Transverse colon (tissue), 4 donors: Measurements from ENCODE around the gene DNAI1.

Experiments used
- EP300 ChIP-seq: sonication (generic); formaldehyde crosslinking; IDR thresholded peaks from one replicate; pipeline ENCODE4 v1.6.1; 2017; ENCODE audit warnings: antibody characterized with exemption, low read depth
- POLR2A ChIP-seq: fragments of 450-650 bp; IDR thresholded peaks from one replicate; pipeline ENCODE4 v1.6.1; 2016; ENCODE audit warnings: antibody characterized with exemption, mild to moderate bottlenecking, moderate library complexity
- POLR2AphosphoS5 ChIP-seq, 3 donors: sonication (generic); formaldehyde crosslinking; IDR thresholded peaks; one replicate each; pipeline ENCODE4 v1.6.1; 2016; ENCODE audit warnings: antibody characterized with exemption in 3 of 3
- TF ChIP-seq, protein P1 (sequence below), 5 experiments: fragments of 200-600 bp in 3 of 5; fragments of 450-650 bp in 2 of 5; sonication (generic) in 3 of 5; IDR thresholded peaks; 1 replicate in 2 of 5; 2 replicates in 3 of 5; pipeline ENCODE4 v1.5.1; 2016 to 2017; ENCODE audit warnings: antibody characterized with exemption in 5 of 5, inconsistent platforms in 3 of 5, mild to moderate bottlenecking in 2 of 5, moderate library complexity in 1 of 5

DNA sequence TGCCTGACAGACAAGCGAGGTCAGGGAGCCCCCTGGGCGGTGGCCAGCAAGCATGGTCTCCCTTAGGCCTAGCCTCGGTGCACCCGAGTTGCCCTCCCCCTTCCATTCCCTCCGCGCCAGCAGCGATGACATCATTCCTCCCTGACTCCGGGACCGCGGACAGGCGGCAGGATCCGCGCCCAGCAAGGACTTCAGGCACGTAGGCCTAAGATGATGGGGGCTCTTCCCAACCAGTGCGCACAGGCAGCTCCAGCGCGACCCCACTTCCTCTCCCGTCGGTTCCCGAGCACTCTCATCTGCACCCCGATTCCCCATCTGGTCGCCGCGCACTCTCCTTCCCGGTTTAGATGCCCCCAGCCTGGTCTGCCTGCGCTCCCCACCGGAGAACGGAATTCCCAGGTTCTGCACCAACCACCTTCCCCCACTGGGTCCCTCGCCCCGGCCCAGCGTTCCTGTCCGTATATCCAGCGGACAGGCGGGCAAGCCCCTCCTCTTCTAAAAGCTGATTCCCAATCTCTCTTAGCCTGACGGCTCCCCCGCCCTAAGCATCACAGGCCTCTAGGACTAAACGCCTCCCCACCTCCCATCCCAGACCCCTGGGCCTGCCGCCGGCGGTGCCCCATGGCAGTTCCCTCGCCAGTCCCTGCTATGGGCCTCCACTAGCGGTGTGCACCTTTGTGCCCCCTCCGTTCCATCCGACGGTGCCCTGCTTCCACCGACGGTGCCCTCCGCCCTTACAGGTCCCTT is 1.2 kb upstream of the DNAI1 start:
- TF ChIP-seq, protein P1, sequence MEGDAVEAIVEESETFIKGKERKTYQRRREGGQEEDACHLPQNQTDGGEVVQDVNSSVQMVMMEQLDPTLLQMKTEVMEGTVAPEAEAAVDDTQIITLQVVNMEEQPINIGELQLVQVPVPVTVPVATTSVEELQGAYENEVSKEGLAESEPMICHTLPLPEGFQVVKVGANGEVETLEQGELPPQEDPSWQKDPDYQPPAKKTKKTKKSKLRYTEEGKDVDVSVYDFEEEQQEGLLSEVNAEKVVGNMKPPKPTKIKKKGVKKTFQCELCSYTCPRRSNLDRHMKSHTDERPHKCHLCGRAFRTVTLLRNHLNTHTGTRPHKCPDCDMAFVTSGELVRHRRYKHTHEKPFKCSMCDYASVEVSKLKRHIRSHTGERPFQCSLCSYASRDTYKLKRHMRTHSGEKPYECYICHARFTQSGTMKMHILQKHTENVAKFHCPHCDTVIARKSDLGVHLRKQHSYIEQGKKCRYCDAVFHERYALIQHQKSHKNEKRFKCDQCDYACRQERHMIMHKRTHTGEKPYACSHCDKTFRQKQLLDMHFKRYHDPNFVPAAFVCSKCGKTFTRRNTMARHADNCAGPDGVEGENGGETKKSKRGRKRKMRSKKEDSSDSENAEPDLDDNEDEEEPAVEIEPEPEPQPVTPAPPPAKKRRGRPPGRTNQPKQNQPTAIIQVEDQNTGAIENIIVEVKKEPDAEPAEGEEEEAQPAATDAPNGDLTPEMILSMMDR (IDR thresholded peaks at IDR 0.05): no peak
- no peak for TF ChIP-seq EP300
- peak; percentile 48 for TF ChIP-seq POLR2A
- peak in 2 of 3 donors; percentile 57 to 67 for TF ChIP-seq POLR2AphosphoS5 (IDR thresholded peaks at IDR 0.05)
